NCI-H2196 treated with DMSO at 0.1 percent for 48 hours (cell line): ENCODE results near the gene MTFR1L.

Source experiments
- DNase-seq: peaks from one replicate; lab custom pipeline; 2025; ENCODE audit not compliant: unreplicated experiment; lab: John Stamatoyannopoulos, UW

Gene MTFR1L

DNA sequence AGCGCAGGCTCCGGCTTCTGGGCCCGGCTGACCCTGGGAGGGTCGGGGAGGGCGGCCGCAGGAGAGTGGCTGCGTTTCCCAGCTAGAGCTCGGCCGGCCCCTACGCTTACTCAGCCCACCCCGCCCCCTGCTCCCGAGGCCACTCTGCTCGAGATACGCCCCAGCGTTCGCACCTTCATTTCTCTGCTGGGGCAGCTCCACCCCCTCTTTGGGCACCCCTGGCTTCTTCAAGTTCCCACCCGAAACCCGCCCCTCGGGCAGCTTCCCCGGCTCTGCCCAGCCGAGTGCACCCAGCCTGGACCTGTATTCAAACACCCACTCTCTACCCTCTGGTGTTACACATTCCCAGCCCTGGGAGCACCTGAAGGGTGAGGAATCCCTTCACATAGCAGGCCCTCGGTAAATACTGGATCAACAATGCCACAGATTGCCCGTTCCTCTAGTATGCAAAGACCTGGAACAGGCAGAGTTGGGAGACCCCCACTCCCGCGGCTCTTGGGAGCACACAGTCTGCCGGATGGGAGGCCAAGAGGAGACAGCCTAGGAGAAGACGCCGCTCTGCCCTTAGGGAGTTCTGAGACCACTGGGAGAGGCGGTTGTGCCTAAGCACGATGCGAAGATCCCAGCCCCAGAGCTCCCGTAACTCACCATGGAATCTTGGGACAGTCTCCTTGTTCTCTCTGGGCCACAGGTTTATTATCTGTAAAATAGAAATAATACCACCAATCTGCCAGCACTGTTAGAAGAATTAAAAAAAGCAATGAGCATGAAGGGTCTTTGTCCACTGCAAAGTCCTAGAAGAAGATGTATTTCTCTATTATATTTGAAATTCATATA lies 56.3 kb downstream of the MTFR1L start:
- DNase-seq = no peak

DNA sequence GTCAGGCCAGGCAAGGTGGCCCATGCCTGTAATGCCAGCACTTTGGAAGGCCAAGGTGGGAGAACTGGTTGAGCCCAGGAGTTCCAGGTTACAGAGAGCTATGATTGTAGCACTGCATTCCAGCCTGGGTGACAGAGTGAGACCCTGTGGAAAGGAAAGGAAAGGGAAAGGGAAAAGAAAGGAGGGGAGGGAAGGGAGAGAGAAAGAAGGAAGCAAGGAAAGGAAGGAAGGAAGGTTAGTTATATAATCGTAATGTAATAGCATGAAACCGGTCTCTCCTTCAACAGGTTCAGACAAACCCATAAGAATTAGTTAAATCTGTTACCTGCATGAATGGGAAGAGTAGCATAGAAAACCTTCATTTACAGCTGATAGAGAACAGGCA lies 56.9 kb downstream of the MTFR1L start:
- DNase-seq = no peak

DNA sequence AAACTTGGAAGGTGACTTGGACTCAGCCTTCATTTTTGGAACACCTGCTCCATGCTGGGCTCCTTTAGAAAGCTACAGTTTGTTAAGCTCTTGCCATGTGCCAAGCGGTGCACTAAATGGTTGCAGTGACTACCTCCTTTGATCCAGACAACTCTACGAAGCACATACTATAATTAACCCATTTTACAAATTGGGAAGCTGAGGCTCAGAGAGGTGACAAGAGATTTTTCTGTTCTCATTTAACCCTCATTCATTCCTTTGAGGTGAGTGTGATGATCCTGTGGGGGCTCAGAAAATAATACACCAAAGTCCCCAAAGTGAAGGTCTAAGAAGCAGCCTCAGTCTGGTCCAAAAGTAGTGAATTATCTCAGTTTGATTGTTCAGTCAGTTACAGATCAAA lies 57.4 kb downstream of the MTFR1L start:
- no peak for DNase-seq

DNA sequence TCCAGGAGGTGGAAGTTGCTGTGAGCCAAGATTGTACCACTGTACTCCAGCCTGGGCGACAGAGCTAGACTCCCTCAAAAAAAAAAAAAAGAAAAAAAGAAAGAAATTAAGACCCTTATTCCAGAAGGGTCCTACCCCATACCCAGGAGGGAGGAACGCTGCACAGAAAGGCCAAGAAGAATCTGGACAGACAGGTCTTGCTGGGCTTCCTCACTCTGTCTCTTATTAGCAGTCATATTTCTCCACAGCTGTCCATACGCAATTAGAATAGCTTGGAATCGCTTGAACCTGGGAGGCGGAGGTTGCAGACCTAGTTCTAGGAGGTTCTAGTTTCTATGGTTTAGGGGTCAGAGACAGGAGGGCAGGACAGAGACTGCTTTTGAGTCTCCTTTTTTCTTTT lies 58.9 kb downstream of the MTFR1L start:
- DNase-seq = no peak

DNA sequence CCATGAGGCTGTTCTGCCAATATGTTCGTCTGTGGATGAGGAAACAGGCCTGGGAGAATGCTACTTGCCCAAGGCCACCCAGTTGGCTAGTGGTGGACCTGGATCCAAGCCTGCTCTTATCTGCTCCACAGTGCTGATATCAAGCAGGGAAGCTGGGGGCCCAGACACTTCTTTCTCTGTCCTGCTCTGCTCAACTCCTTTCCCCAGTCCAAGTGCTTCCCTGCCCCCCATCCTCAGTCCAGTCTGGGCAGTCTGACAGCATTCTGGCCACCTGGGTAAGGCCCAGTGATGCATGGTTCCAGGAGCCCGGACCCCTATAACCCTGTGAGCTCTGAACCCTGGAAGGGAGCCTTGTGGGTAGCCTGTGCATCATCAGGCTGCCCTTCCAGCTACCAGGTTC lies 59.9 kb downstream of the MTFR1L start:
- DNase-seq = no peak

DNA sequence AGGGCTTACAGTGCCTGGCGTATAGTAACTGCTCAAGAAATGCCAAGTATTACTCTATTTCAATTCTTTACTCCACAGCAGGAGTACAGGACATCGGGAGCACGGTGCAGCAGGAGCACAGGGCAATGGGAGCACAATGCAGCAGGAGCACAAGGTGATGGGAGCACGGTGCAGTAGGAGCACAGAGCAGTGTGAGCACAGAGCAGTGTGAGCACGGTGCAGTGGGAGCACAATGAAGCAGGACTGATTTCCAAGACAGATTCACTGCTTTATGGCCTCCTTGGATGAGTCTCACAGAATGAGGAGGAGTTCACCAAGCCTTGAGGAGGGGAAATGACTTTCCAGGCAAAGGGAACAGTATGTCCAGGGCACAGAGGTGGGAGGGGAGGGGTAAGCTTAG lies 60.8 kb downstream of the MTFR1L start:
- DNase-seq = no peak

DNA sequence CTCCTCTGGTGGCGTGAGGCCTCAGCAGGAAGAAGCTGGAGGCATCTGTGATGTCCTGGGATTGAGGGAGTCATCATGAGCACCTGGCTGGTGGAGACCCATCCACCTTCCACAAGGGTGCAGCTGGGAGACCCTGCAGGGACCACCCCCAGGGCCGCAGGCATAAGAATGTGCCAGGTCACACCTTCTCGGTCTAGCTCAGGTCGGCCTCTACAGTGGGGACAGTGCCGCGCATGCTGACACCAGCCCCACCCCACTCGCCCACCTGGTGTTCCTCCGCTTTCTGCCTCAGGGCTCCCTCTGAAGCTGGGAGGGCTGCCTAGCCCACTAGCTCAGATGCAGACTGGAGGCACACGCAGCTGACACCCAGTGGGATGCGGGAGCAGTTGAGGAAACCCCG lies 61.5 kb downstream of the MTFR1L start:
- no peak for DNase-seq
